Neural progenitor cell (in vitro differentiated cells): ENCODE data around the gene NBPF26.
"Not testable (repeated sequence)": the region's sequence is repeated elsewhere in the genome, so short reads cannot be mapped to it uniquely, and the experiment has no call there.

Source experiments
- EZH2 ChIP-seq: fragments of 200-600 bp; sonication (generic); IDR thresholded peaks from 2 replicates; pipeline ENCODE4 v1.6.1; 2017; ENCODE audit warnings: antibody characterized with exemption, mild to moderate bottlenecking, moderate library complexity
- EZH2phosphoT487 ChIP-seq: fragments of 200-600 bp; sonication (generic); IDR thresholded peaks from 2 replicates; pipeline ENCODE4 v1.6.1; 2017; ENCODE audit warnings: antibody characterized with exemption
- TF ChIP-seq, protein P1 (sequence below): fragments of 200-600 bp; sonication (generic); IDR thresholded peaks from 2 replicates; pipeline ENCODE4 v1.5.1; 2017; ENCODE audit warnings: antibody characterized with exemption, mild to moderate bottlenecking

DNA sequence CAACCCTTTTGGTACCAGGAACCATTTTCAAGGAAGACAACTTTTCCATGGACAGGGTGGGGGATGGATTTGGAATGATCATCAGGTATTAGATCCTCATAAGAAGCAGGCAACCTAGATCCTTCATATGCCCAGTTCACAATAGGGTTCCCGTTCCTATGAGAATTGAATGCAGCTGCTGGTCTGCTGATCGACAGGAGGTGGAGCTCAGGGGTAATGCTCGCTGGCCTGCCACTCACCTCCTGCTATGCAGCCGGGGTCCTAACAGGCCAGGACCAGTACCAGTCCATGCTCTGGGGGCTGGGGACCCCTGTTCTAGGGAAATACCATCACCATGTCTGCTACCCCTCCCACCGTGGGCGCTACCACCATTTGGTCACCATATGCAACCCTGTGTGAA lies 36.5 kb upstream of the NBPF26 start:
- TF ChIP-seq, protein P1, sequence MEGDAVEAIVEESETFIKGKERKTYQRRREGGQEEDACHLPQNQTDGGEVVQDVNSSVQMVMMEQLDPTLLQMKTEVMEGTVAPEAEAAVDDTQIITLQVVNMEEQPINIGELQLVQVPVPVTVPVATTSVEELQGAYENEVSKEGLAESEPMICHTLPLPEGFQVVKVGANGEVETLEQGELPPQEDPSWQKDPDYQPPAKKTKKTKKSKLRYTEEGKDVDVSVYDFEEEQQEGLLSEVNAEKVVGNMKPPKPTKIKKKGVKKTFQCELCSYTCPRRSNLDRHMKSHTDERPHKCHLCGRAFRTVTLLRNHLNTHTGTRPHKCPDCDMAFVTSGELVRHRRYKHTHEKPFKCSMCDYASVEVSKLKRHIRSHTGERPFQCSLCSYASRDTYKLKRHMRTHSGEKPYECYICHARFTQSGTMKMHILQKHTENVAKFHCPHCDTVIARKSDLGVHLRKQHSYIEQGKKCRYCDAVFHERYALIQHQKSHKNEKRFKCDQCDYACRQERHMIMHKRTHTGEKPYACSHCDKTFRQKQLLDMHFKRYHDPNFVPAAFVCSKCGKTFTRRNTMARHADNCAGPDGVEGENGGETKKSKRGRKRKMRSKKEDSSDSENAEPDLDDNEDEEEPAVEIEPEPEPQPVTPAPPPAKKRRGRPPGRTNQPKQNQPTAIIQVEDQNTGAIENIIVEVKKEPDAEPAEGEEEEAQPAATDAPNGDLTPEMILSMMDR, result not testable (repeated sequence)
- TF ChIP-seq EZH2phosphoT487, EZH2: not testable (repeated sequence)
